Glutamatergic neuron (in vitro differentiated cells): ENCODE measurements around the gene ZFP92. TPM values are rescaled to one million over a fixed set of nuclear protein-coding genes. Genes with fewer than 3 reads are reported as not detected.
"Not testable (repeated sequence)": the region's sequence is repeated elsewhere in the genome, so short reads cannot be mapped to it uniquely, and the experiment has no call there.

ENCODE experiments used
- DNase-seq: peaks from one replicate; pipeline ENCODE4 v3.0.0; 2022
- H3K27ac Mint-ChIP-seq: one replicate; pipeline ENCODE4 v1.8.0; 2020; ENCODE audit warnings: mild to moderate bottlenecking, mixed read lengths, inconsistent platforms; ENCODE audit not compliant: unreplicated experiment
- H3K27me3 Mint-ChIP-seq: one replicate; pipeline ENCODE4 v1.8.0; 2020; ENCODE audit warnings: mild to moderate bottlenecking, moderate library complexity, mixed read lengths, inconsistent platforms; ENCODE audit not compliant: unreplicated experiment
- H3K36me3 Mint-ChIP-seq: one replicate; pipeline ENCODE4 v1.8.0; 2020; ENCODE audit warnings: mild to moderate bottlenecking, mixed read lengths, inconsistent platforms; ENCODE audit not compliant: unreplicated experiment
- H3K4me1 Mint-ChIP-seq: one replicate; pipeline ENCODE4 v1.8.0; 2020; ENCODE audit warnings: mild to moderate bottlenecking, low read depth, mixed read lengths, inconsistent platforms; ENCODE audit not compliant: unreplicated experiment
- H3K4me3 Mint-ChIP-seq: one replicate; pipeline ENCODE4 v1.8.0; 2020; ENCODE audit warnings: mild to moderate bottlenecking, mixed read lengths, inconsistent platforms; ENCODE audit not compliant: unreplicated experiment
- H3K9me3 Mint-ChIP-seq: one replicate; pipeline ENCODE4 v1.8.0; 2020; ENCODE audit warnings: mild to moderate bottlenecking, moderate library complexity, mixed read lengths, inconsistent platforms; ENCODE audit not compliant: unreplicated experiment
- total RNA-seq: library from RNA; stranded (reverse); fragmentation: NEBNext Ultra II Directional; extraction: Animal tissue kit (Norgen Biotek cat#: 25700); gene quantifications from one replicate; pipeline ENCODE4 v1.2.1, GENCODE V29; 2021; ENCODE audit not compliant: unreplicated experiment
- TF ChIP-seq, protein P1 (sequence below): fragments of 200-600 bp; sonication (generic); IDR thresholded peaks from one replicate; pipeline ENCODE4 v1.5.0; 2021; ENCODE audit not compliant: partially characterized antibody, unreplicated experiment

Gene ZFP92
- total RNA-seq, 1 donor from 2014 or later, result 0.07 TPM

DNA sequence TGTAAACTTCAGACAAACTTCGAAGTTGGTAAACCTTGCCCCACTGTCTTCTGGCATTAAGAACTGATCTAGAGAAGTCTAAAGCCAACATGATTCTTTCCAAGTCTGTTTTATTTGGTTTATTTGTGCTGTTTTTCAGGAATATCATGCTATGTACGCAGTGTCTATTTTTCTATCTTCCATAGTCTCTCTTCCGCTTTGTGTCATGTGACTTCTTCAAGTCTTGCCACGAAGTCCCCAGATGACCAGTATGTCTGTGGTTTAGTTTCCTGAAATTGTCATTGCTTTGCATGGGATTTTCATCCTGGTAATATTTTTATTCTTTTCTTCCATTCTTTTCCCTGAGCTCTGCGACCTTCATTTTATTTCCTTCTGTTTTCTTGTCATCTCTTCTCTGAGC, 25.2 kb upstream of the ZFP92 start:
- Mint-ChIP-seq H3K27me3 (no peaks in the 10 kb centered on the region), H3K36me3 (no peaks in the 10 kb centered on the region), H3K4me1 (no peaks in the 10 kb centered on the region), H3K9me3 (no peaks in the 10 kb centered on the region), H3K4me3 (no peak overlapping the region), H3K27ac (no peak overlapping the region)
- no peak for DNase-seq
- TF ChIP-seq, protein P1, sequence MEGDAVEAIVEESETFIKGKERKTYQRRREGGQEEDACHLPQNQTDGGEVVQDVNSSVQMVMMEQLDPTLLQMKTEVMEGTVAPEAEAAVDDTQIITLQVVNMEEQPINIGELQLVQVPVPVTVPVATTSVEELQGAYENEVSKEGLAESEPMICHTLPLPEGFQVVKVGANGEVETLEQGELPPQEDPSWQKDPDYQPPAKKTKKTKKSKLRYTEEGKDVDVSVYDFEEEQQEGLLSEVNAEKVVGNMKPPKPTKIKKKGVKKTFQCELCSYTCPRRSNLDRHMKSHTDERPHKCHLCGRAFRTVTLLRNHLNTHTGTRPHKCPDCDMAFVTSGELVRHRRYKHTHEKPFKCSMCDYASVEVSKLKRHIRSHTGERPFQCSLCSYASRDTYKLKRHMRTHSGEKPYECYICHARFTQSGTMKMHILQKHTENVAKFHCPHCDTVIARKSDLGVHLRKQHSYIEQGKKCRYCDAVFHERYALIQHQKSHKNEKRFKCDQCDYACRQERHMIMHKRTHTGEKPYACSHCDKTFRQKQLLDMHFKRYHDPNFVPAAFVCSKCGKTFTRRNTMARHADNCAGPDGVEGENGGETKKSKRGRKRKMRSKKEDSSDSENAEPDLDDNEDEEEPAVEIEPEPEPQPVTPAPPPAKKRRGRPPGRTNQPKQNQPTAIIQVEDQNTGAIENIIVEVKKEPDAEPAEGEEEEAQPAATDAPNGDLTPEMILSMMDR, result no peak

DNA sequence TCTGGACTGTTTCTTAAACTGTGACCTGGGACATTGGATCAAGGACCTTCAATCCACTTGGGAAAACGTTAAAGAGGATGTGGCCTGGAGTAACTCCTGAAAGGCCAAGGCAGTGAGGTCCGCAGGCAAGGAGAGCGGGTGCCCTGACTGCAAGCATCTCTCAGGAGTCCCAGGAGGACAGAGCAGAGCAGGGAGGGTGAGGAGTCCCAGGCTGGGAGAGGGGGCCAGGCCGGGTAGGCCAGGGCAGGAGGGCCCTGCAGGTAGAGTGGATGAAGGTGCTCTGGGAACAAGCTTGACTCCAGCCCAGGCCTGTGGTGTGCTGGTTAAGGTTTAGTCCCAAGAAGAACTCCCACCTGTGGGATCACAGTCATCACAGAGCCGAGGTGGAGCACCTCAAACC, 23.9 kb upstream of the ZFP92 start:
- no peaks in the 10 kb centered on the region for H3K9me3 Mint-ChIP-seq
- DNase-seq, result no peak
- H3K4me1 Mint-ChIP-seq, result no peaks in the 10 kb centered on the region
- H3K36me3 Mint-ChIP-seq, result no peaks in the 10 kb centered on the region
- TF ChIP-seq, protein P1, result no peak
- H3K27ac Mint-ChIP-seq, result no peak overlapping the region
- no peaks in the 10 kb centered on the region for H3K27me3 Mint-ChIP-seq
- no peak overlapping the region for H3K4me3 Mint-ChIP-seq

DNA sequence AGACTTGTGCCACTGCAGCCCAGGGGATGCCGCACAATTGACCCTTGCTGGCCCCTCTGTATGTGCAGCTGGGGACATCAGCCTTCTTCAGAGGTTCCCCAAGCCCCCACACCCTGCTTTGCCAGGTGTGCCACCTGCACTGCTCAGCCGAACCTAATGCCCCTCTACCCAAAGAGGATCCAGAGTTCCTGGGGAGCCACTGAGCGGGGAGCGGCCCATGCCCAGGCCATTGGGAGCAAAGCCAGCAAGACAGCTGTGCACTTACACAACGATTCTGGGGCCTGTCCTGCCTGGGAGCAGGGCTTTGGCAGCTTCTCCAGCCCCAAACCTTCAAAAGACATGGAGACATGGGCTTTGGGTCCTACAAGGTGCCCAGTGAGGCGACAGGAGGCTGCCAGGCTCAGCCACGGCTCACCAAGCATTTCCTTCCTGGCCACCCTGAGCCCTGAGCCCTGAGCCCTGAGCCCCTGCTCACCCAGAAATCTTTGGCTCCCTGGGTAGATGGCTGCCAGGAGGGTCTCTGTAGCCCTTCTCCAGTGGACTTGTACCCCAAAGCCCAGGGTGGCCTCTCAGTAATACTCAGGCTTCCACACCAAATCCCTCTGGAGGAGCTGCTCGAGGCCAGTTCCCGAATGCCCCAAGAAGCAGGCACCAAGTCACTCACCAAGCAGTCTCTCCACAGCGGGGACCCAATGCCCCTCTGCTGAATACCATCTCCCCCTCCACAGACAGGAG, 23.1 kb upstream of the ZFP92 start:
- DNase-seq, result no peak
- H3K36me3 Mint-ChIP-seq, result no peaks in the 10 kb centered on the region
- no peaks in the 10 kb centered on the region for H3K27me3 Mint-ChIP-seq
- no peaks in the 10 kb centered on the region for H3K4me1 Mint-ChIP-seq
- H3K4me3 Mint-ChIP-seq, result no peak overlapping the region
- no peak overlapping the region for H3K27ac Mint-ChIP-seq
- TF ChIP-seq, protein P1, result no peak
- no peaks in the 10 kb centered on the region for H3K9me3 Mint-ChIP-seq

DNA sequence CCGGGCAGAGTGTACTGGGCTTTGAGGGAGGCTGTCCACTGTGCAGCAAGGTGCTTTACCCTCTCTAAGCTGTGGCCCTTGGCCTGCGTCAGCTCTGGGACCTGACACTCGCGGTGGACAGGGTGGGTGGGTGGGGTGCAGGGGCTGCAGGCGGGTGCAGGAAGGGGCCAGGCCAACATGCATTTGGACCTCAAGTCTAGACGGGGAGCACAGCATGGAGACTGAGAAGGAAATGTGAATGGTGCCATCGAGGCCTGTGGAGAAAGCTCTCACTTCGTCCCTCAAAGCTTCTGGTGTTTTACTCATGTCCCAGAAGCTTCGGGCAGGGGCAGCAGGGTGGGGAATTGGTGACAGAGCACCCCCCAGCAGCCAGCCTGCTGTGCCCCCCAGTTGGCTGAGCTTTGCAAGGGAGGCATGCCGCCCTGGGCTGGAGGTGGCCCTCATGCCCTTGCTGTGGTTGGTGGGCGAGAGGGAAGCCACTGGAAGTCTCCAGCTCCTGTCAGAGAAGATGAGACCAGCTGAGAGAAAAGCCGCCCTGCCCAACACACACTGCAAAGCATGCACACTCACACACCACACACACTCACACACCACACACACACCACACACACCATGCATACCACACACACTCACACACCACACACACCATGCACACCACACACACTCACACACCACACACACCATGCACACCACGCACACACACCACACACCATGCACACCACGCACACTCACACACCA, 22.4 kb upstream of the ZFP92 start:
- H3K27me3 Mint-ChIP-seq, result no peaks in the 10 kb centered on the region
- no peaks in the 10 kb centered on the region for H3K4me1 Mint-ChIP-seq
- DNase-seq, result no peak
- TF ChIP-seq, protein P1, result no peak
- no peaks in the 10 kb centered on the region for H3K36me3 Mint-ChIP-seq
- no peak overlapping the region for H3K27ac Mint-ChIP-seq
- H3K9me3 Mint-ChIP-seq, result no peaks in the 10 kb centered on the region
- no peak overlapping the region for H3K4me3 Mint-ChIP-seq

DNA sequence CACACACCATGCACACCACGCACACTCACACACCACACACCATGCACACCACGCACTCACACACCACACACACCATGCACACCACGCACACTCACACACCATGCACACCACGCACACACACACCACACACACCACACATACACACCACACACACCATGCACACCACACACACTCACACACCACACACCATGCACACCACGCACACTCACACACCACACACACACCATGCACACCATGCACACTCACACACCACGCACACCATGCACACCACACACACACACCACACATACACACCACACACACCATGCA, 21.9 kb upstream of the ZFP92 start:
- H3K36me3 Mint-ChIP-seq, H3K4me1 Mint-ChIP-seq, H3K27ac Mint-ChIP-seq, H3K4me3 Mint-ChIP-seq, H3K9me3 Mint-ChIP-seq, H3K27me3 Mint-ChIP-seq, DNase-seq: not testable (repeated sequence)
